HCT116 (cell line): Measurements from ENCODE around the gene DPYD. TPM values are rescaled to one million over a fixed set of nuclear protein-coding genes. Genes with fewer than 3 reads are reported as not detected.

Experiments
- ATAC-seq: fragments of 200-7000 bp; cut with Tn5 transposase; 2 replicates; pipeline ENCODE4 v1.9.1; 2020; ENCODE audit warnings: mild to moderate bottlenecking, moderate library complexity
- BruUV-seq: library from RNA; stranded (reverse); fragments of 400-500 nt; replicated peaks from 2 replicates; lab custom pipeline; 2021; lab: Mats Ljungman, UMichigan
- CTCF ChIA-PET: fragments of 300-600 bp; sonication (Branson Sonifier 250); formaldehyde crosslinking; loops from one replicate; lab custom pipeline; 2021; ENCODE audit warnings: antibody characterized with exemption; lab: Charles Lee
- POLR2A ChIA-PET: fragments of 300-600, 350-600 bp; sonication (Branson Sonifier 250); formaldehyde crosslinking; loops from one replicate; lab custom pipeline; 2021; ENCODE audit warnings: antibody characterized with exemption; lab: Charles Lee
- RAD21 ChIA-PET, 2 experiments: fragments of 300-600 bp; sonication (Branson Sonifier 250); formaldehyde crosslinking; loops; one replicate each; lab custom pipeline; 2023; ENCODE audit warnings: low total read pairs in 2 of 2; ENCODE audit not compliant: uncharacterized antibody in 2 of 2, unreplicated experiment in 2 of 2, low non-redundant PET in 1 of 2; lab: Charles Lee
- DNase-seq: peaks from one replicate; pipeline ENCODE4 v3.0.0-alpha.2; 2010; ENCODE audit warnings: low read depth, low spot score
- H2AFZ ChIP-seq: fragments of 200-600 bp; shearing (Covaris generic), sonication (generic); 2 replicates; pipeline ENCODE4 v1.6.1; 2017; ENCODE audit warnings: low read depth, mixed run types, mixed read lengths, antibody characterized with exemption, low read length; ENCODE audit not compliant: poor library complexity, severe bottlenecking
- H3K27ac ChIP-seq: 2 replicates; pipeline ENCODE4 v1.5.1; 2012; ENCODE audit warnings: low read depth, low read length
- H3K27me3 ChIP-seq: fragments of 200-600 bp; sonication (generic); 2 replicates; pipeline ENCODE4 v1.6.1; 2016; ENCODE audit warnings: mixed run types, low read length, mixed read lengths; ENCODE audit not compliant: insufficient read depth
- H3K36me3 ChIP-seq, 2 experiments: fragments of 200-500 bp in 1 of 2; fragments of 200-600 bp in 1 of 2; sonication (Bioruptor generic) in 1 of 2; sonication (generic) in 1 of 2; 2 replicates each; pipeline versions ENCODE4 v1.5.1 to v1.6.1; 2014 to 2016; ENCODE audit warnings: low read length in 2 of 2, inconsistent platforms in 1 of 2, mixed read lengths in 1 of 2, mixed run types in 1 of 2; ENCODE audit not compliant: insufficient read depth in 2 of 2, control insufficient read depth in 1 of 2
- H3K4me1 ChIP-seq, 2 experiments: fragments of 200-600 bp in 1 of 2; sonication (generic) in 1 of 2; 2 replicates each; pipeline versions ENCODE4 v1.5.1 to v1.6.1; 2012 to 2017; ENCODE audit warnings: low read length in 2 of 2, inconsistent platforms in 1 of 2, mild to moderate bottlenecking in 1 of 2, mixed read lengths in 1 of 2, mixed run types in 1 of 2, moderate library complexity in 1 of 2; ENCODE audit not compliant: insufficient read depth in 2 of 2, control insufficient read depth in 1 of 2
- H3K4me2 ChIP-seq: fragments of 200-600 bp; sonication (generic); 2 replicates; pipeline ENCODE4 v1.6.1; 2017; ENCODE audit warnings: mixed run types, low read length, mixed read lengths
- H3K4me3 ChIP-seq, 2 experiments: fragments of 200-600 bp in 1 of 2; sonication (generic) in 1 of 2; replicated peaks in 1 of 2; 2 replicates each; pipeline ENCODE4 v1.5.1; 2011 to 2016; ENCODE audit warnings: low read length in 2 of 2, control low read depth in 1 of 2, low read depth in 1 of 2, mild to moderate bottlenecking in 1 of 2, mixed read lengths in 1 of 2, mixed run types in 1 of 2
- H3K79me2 ChIP-seq: fragments of 200-600 bp; sonication (generic); 2 replicates; pipeline ENCODE4 v1.6.1; 2017; ENCODE audit warnings: mild to moderate bottlenecking, mixed run types, low read length, moderate library complexity, mixed read lengths; ENCODE audit not compliant: insufficient read depth
- H3K9ac ChIP-seq: fragments of 200-600 bp; sonication (generic); 2 replicates; pipeline ENCODE4 v1.6.1; 2016; ENCODE audit warnings: low read length, mixed read lengths
- H3K9me2 ChIP-seq: fragments of 200-600 bp; sonication (generic), shearing (Covaris generic); 2 replicates; pipeline ENCODE4 v1.6.1; 2017; ENCODE audit warnings: mixed run types, mild to moderate bottlenecking, moderate library complexity; ENCODE audit not compliant: insufficient read depth
- H3K9me3 ChIP-seq, 2 experiments: fragments of 200-500 bp in 1 of 2; fragments of 200-600 bp in 1 of 2; sonication (Bioruptor generic) in 1 of 2; sonication (generic) in 1 of 2; 2 replicates each; pipeline ENCODE4 v1.6.1; 2014 to 2017; ENCODE audit warnings: low read length in 2 of 2, mixed read lengths in 2 of 2, inconsistent platforms in 1 of 2, low read depth in 1 of 2, mild to moderate bottlenecking in 1 of 2, mixed run types in 1 of 2, moderate library complexity in 1 of 2; ENCODE audit not compliant: control insufficient read depth in 1 of 2, insufficient read depth in 1 of 2
- H4K20me1 ChIP-seq: fragments of 200-600 bp; sonication (generic), shearing (Covaris generic); 2 replicates; pipeline ENCODE4 v1.6.1; 2017; ENCODE audit warnings: mixed run types, mild to moderate bottlenecking, moderate library complexity; ENCODE audit not compliant: insufficient read depth
- CBX3 ChIP-seq: IDR thresholded peaks from 2 replicates; pipeline ENCODE4 v1.6.1; 2012; ENCODE audit warnings: low read depth
- CEBPB ChIP-seq: IDR thresholded peaks from 2 replicates; pipeline ENCODE4 v1.6.1; 2012; ENCODE audit warnings: low read depth
- EGR1 ChIP-seq: IDR thresholded peaks from 2 replicates; pipeline ENCODE4 v1.6.1; 2012; ENCODE audit warnings: low read depth
- ELF1 ChIP-seq: IDR thresholded peaks from 2 replicates; pipeline ENCODE4 v1.6.1; 2012; ENCODE audit warnings: low read depth, borderline replicate concordance
- EZH2 ChIP-seq: fragments of 200-600 bp; sonication (generic); IDR thresholded peaks from 2 replicates; pipeline ENCODE4 v1.6.1; 2017; ENCODE audit warnings: antibody characterized with exemption, mixed run types
- FOSL1 ChIP-seq: IDR thresholded peaks from 2 replicates; pipeline ENCODE4 v1.6.1; 2012; ENCODE audit warnings: low read depth
- JUND ChIP-seq: IDR thresholded peaks from 2 replicates; pipeline ENCODE4 v1.6.1; 2012
- RAD21 ChIP-seq: IDR thresholded peaks from 2 replicates; pipeline ENCODE4 v1.6.1; 2012; ENCODE audit warnings: low read depth, mild to moderate bottlenecking
- SIN3A ChIP-seq: IDR thresholded peaks from 2 replicates; pipeline ENCODE4 v1.6.1; 2012; ENCODE audit warnings: low read depth
- SRF ChIP-seq: IDR thresholded peaks from 2 replicates; pipeline ENCODE4 v1.6.1; 2012; ENCODE audit warnings: low read depth
- TCF7L2 ChIP-seq: IDR thresholded peaks from 2 replicates; pipeline ENCODE4 v1.7.0; 2011; ENCODE audit warnings: borderline replicate concordance, inconsistent platforms; ENCODE audit not compliant: insufficient read depth, insufficient read length; ENCODE audit errors: extremely low read depth
- YY1 ChIP-seq: IDR thresholded peaks from 2 replicates; pipeline ENCODE4 v1.6.1; 2011; ENCODE audit warnings: low read length, low read depth, moderate library complexity, mild to moderate bottlenecking; ENCODE audit not compliant: insufficient replicate concordance; ENCODE audit errors: extremely low read depth
- ZFX ChIP-seq: fragments of 450-650 bp; IDR thresholded peaks from 2 replicates; pipeline ENCODE4 v1.6.1; 2017
- ZNF274 ChIP-seq: fragments of 200-500 bp; sonication (Bioruptor generic); IDR thresholded peaks from 2 replicates; pipeline ENCODE4 v1.6.1; 2014; ENCODE audit warnings: mild to moderate bottlenecking, low read depth, low read length, inconsistent platforms
- intact Hi-C: fragments of 100-400 bp; cut with micrococcal nuclease; formaldehyde crosslinking; loops from 2 replicates; pipeline ENCODE4 v1.10.0; 2022
- total RNA-seq: library from RNA; stranded (reverse); gene quantifications from one replicate; pipeline ENCODE4 v1.2.1, GENCODE V29; 2021; ENCODE audit not compliant: unreplicated experiment
- TF ChIP-seq, protein P1 (sequence below): IDR thresholded peaks from 2 replicates; pipeline ENCODE4 v1.6.1; 2011; ENCODE audit warnings: mild to moderate bottlenecking, low read length, moderate library complexity; ENCODE audit not compliant: insufficient replicate concordance; ENCODE audit errors: extremely low read depth
- TF ChIP-seq, protein P2 (sequence below): IDR thresholded peaks from 2 replicates; pipeline ENCODE4 v1.6.1; 2012
- TF ChIP-seq, protein P3 (sequence below): IDR thresholded peaks from 2 replicates; pipeline ENCODE4 v1.6.1; 2012; ENCODE audit warnings: low read depth
- TF ChIP-seq, protein P4 (sequence below): IDR thresholded peaks from 2 replicates; pipeline ENCODE4 v1.6.1; 2012

The DPYD gene
- total RNA-seq, 1 experiment from 2014 or later, result 1.7 TPM

DNA sequence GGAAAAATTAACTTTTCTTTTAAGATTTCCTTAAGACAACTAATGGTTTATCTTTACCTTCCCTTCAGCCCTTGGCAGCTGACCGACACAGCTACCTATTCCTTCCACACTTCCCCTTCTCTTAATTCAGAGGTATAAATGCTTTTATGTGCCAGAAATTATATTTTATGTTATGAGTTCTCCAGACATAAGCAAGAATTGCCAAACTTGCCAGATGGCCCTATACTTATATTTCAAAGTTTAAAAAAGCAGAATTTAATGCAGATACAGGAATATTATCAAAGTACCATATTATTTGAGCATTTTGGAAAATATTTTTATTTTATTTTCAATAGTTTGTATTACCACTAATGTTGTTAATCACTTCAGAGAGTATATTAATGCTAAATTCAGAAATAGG is 754.2 kb downstream of the DPYD start:
- H3K27me3 ChIP-seq, result no peaks in the 10 kb centered on the region
- no peak for ATAC-seq
- no peaks in the 10 kb centered on the region for H3K9me3 ChIP-seq
- H3K9ac ChIP-seq, result no peak overlapping the region
- H3K36me3 ChIP-seq, result no peaks in the 10 kb centered on the region
- H3K27ac ChIP-seq, result no peak overlapping the region
- no peak for DNase-seq
- no peak overlapping the region for H2AFZ ChIP-seq
- H3K79me2 ChIP-seq, result no peaks in the 10 kb centered on the region
- ChIA-PET CTCF (no interaction called here), RAD21 (no interaction called here)
- H3K4me2 ChIP-seq, result no peak overlapping the region
- no peaks in the 10 kb centered on the region for H3K9me2 ChIP-seq
- no TSS peak for BruUV-seq
- intact Hi-C loops, result no loop called here
- no peaks in the 10 kb centered on the region for H3K4me1 ChIP-seq
- TF ChIP-seq, protein P1, sequence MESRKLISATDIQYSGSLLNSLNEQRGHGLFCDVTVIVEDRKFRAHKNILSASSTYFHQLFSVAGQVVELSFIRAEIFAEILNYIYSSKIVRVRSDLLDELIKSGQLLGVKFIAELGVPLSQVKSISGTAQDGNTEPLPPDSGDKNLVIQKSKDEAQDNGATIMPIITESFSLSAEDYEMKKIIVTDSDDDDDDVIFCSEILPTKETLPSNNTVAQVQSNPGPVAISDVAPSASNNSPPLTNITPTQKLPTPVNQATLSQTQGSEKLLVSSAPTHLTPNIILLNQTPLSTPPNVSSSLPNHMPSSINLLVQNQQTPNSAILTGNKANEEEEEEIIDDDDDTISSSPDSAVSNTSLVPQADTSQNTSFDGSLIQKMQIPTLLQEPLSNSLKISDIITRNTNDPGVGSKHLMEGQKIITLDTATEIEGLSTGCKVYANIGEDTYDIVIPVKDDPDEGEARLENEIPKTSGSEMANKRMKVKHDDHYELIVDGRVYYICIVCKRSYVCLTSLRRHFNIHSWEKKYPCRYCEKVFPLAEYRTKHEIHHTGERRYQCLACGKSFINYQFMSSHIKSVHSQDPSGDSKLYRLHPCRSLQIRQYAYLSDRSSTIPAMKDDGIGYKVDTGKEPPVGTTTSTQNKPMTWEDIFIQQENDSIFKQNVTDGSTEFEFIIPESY, result no peak
- TF ChIP-seq FOSL1 (no peak), SIN3A (no peak), CBX3 (no peak), EGR1 (no peak), TCF7L2 (no peak), CEBPB (no peak), ZFX (no peak), EZH2 (no peak), ELF1 (no peak), RAD21 (no peak), SRF (no peak), ZNF274 (no peak), JUND (no peak), YY1 (no peak)
- TF ChIP-seq, protein P2, sequence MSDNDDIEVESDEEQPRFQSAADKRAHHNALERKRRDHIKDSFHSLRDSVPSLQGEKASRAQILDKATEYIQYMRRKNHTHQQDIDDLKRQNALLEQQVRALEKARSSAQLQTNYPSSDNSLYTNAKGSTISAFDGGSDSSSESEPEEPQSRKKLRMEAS, result no peak
- TF ChIP-seq, protein P3, sequence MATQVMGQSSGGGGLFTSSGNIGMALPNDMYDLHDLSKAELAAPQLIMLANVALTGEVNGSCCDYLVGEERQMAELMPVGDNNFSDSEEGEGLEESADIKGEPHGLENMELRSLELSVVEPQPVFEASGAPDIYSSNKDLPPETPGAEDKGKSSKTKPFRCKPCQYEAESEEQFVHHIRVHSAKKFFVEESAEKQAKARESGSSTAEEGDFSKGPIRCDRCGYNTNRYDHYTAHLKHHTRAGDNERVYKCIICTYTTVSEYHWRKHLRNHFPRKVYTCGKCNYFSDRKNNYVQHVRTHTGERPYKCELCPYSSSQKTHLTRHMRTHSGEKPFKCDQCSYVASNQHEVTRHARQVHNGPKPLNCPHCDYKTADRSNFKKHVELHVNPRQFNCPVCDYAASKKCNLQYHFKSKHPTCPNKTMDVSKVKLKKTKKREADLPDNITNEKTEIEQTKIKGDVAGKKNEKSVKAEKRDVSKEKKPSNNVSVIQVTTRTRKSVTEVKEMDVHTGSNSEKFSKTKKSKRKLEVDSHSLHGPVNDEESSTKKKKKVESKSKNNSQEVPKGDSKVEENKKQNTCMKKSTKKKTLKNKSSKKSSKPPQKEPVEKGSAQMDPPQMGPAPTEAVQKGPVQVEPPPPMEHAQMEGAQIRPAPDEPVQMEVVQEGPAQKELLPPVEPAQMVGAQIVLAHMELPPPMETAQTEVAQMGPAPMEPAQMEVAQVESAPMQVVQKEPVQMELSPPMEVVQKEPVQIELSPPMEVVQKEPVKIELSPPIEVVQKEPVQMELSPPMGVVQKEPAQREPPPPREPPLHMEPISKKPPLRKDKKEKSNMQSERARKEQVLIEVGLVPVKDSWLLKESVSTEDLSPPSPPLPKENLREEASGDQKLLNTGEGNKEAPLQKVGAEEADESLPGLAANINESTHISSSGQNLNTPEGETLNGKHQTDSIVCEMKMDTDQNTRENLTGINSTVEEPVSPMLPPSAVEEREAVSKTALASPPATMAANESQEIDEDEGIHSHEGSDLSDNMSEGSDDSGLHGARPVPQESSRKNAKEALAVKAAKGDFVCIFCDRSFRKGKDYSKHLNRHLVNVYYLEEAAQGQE, result no peak
- TF ChIP-seq, protein P4, sequence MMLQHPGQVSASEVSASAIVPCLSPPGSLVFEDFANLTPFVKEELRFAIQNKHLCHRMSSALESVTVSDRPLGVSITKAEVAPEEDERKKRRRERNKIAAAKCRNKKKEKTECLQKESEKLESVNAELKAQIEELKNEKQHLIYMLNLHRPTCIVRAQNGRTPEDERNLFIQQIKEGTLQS, result no peak
- TF ChIP-seq, all 23 proteins: peak for 0
- no peaks in the 10 kb centered on the region for H4K20me1 ChIP-seq
- no peak overlapping the region for H3K4me3 ChIP-seq
- POLR2A ChIA-PET, result no interaction called here
